ENCODE results near the gene DAPK1.
A peak's percentile ranks its signal among the peaks of the same experiment; 100 is the strongest.

The DAPK1 gene

GRCh38 chr9:87653941-87654340 is 156.3 kb downstream of the DAPK1 start:
- no peak for DNase-seq

DNA sequence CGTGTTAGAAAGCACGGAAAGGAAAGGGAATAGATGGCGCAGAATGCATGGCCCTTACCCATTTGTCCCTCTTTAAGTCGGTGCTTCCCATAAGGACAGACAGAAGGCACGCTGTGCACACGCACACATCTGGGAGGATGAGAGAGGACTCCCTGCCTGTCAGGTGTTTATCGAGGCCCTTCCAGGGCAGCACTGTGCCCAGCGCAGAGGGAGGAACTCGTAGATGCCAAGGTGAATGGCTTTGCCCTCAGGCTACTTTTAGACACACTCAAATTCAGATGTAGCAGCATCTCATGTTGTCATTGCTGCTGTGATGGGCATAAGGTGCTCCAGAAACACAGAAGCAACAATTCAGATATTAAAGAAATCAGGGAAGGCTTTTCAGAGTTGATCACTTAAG is 158.1 kb downstream of the DAPK1 start:
- DNase-seq: no peak

DNA sequence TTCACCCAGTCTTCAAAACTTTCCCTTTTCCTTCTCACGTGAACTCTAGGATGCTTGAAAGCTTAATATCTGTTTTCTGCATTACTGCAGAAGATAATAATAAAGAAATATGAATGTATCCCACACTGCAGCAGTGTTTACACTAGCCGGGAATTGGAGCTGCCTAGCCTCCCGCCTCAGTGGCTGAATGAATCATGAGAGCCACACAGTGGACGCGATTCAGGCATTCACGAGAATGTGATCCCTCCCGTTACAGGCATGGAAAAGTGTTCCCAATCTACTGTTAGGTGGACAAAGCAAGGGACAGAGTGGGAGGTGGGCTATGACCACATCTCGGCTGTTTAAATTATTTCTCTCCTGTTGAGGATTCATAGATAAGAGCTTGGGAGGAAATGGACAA is 158.8 kb downstream of the DAPK1 start:
- no peak for DNase-seq

DNA sequence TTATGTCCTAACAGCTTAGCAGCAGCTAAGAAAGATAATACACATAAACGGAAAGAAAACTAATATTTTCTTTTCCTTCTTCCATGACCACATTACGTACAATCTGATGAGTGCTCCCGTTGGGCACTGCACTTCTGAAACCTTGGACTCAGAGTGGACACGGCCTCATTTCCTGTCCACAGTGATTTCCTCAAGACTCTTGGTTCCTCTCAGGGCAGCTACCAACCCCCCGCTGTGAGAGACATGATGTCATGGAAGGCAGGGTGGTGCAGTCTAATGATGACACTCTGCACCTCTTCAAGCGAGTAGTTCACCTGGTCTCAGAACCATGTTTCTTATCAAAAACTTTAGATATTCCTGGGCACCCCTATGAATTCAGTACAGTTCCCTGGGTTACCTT is 159.5 kb downstream of the DAPK1 start:
- no peak for DNase-seq

GRCh38 chr9:87657893-87658292 is 160.2 kb downstream of the DAPK1 start:
- no peak for DNase-seq

DNA sequence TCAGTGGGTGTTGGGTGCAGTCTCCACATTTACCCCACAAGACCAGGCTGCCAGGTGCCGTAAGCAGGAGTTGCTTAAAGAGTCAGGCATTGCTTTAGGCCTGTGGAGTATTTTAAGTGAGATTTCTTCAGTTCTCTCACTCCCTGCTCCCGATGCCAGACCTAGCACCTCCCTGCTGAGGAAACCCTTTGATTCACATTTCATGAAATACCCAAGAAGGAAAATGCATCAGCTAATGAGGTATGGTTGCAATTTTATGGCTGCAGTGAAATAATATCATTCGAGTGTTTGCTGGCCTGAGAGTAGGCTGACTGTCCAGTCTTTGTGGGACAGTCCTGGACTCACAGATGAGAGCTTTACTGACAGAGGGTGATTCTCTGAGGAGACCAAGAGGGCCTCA is 160.8 kb downstream of the DAPK1 start:
- DNase-seq: no peak

DNA sequence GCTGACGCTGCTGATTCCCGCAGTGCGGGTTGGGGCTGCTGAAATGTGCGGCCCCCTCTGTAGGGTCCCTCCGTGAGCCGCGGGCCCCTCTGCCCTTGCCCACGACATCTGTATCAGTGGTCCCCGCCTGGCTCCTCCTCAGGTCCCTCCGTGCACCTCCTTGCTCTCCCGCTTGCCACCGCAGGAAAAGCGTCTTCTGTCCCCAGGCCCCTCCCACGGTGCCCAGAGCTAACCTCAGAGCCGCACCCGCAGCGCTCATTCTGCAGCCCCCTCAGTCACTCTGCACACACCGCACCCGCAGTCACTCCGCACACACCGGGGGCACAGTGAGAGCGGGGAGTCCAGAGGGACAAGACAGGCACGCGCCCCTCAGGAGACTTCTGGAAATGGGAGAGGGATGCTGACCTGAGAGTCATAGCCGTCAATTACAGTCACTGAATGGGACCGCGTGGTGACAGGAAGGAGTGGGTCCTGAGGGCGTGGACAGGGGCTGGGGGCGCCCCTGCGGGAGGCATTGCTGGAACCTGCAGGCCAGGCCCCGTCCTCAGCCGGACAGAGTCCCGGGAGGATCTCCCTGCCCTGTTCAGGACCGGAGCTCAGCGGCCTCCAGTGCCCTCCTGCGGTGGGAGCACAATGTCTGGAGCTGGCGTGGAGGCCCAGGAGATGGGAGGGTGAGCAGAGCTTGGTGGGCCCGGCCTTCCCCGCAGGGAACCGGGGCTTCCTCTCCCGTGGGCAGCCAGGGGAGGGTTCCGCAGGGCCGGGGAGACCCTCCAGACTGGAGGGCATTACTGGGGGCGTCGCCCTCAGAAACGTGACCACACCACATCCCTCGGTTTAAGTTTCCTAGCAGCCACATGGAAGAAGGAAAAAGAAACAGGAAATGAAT is 162.1 kb downstream of the DAPK1 start:
- DNase-seq: no peak

- no peak for DNase-seq
Observed at GRCh38 chr9:87661241-87661640, 163.6 kb downstream of the DAPK1 start.

DNA sequence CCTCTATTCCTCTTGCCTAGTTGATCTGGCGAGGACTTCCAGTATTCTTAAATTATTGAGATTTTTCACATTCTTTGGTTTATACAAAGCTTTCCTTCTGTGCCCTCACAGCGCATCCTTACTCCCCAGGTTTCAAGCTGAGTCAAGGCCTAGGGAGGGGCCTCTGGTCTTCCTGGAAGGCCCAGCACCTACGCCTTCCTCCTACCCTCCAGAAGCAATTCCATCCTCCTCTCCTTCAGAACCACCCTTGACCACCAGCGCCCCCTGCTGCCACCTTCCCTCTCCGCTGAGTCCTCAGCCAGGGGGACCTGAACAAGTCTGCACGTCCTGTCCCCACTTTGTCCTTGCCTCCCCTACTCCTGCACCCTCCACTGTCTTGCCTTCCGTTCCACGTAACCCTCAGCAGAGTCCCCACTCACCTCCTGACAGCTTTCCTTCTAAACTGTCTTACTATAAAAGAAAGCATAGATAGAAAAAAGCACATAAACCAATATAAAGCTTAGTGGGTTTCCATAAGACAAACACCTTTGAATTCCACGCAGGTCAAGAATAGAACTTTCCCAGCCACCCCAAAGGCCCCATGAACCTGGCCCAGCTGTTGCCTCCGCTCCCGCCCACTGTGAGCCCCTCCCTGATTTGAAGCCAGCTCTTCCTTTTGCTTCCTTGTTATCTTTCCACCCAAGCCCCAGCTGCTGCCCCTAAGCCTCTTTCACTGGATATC is 165.3 kb downstream of the DAPK1 start:
- DNase-seq: peak; percentile 15

GRCh38 chr9:87663556-87663955 is 165.9 kb downstream of the DAPK1 start:
- no peak for DNase-seq

GRCh38 chr9:87664153-87665060 is 166.7 kb downstream of the DAPK1 start:
- DNase-seq: no peak

DNA sequence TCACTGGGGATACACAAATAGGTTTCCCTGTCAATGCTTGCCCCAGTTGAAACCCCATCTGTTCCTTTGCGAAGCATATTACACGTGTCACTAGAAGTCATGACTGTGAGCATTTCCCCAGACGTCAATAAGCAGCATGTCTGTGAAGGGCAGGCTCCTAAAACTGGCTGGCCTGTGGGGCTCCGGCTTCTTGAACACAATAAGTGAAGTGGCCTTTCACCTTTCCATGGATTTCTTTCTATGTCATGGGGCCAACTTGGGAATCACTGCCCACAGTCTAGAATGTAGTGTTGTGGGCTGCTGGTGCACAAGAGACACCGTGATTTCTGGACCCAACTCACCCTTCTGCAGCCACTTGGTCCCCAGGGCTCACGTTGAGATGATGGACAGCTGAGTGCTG is 167.8 kb downstream of the DAPK1 start:
- no peak for DNase-seq

- DNase-seq: no peak
Observed at GRCh38 chr9:87667164-87667738, 169.6 kb downstream of the DAPK1 start.

- no peak for DNase-seq
Observed at GRCh38 chr9:87668222-87668621, 170.6 kb downstream of the DAPK1 start.

DNA sequence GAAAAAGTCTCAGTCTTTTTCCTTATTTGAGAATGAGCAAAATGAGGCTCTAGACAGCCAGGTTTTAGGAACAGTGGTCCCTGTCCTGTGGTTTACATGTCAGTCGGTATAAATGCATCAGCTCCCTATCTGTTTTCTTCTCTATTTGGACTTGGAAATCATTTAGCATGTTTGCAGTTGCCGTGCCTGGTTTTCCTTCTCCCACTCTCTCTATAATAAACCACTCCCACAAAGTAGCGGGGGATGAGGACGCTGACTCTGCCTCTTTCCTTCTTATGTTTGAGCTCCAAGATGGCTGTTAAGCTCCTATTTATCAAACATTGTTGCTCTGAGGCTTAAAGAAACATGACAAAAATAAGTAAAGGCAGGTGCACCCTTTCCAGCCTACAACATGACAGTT is 171.1 kb downstream of the DAPK1 start:
- DNase-seq: no peak

DNA sequence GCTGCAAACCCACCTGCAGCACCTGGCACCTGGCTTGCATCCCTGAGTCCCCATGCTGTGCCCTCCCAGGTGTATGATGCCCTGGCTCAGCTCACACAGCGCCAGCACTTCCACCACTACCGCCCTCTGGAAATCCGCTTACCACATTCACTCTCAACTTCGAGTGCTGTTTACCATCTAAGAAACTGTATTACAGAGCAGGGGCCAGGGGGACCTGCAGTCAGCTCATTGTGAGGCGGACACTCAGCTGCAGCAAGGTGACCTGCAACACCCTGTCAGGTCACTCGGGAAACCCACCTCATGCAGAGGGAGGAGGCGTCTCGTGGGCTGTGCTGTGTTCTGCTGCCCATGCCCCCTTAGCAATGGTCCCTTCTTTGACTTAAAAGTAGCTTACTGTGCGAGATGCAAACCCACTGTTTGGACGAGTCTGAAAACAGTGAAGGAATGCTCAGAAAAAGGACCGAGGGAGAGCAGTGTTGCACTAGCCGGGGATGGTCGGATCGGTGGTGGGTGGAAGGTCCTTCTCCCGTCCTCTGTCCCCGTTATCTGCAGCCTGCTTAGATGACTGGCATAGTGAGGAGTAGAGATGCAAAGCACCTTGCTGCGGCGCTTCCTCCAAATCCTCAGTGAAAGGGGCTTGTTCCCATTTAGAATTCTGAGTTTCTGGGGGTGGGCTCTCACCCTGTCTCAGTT is 173.1 kb downstream of the DAPK1 start:
- DNase-seq: no peak

DNA sequence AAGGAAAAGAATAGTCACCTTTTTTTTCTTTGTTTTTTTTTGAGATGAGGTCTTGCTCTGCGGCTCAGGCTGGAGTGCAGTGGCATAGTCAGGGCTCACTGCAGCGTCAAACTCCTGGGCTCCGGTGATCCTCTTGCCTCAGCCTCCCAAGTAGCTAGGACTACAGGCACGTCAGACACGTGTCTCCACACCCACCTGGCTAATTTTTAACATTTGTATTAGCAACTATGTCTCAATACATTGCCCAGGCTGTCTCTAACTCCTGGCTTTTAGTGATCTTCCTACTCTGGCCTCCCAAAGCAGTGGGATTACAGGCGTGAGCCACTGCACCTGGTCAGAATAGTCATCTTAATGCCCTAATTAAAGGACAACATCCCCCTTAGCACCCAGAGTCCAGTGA is 173.8 kb downstream of the DAPK1 start:
- DNase-seq: no peak

DNA sequence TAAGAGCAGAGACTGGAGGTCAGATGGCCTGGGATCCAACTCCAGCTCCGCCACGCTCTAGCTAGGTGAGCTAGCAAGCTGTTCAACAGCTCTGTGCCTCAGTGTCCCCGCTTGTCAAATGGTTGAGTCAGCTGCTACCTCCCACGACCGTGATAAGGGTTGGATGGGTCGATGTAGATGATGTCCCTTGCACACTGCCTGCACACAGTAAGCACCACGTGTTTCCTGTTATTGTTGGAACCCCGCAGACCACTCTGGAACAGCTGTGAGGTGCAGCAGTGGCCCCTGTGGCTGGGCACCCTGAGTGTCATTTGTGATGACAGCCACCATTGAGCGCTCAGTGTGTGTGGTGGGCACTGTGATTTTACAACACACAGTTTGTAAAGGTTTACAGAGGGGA is 174.3 kb downstream of the DAPK1 start:
- DNase-seq: no peak

- no peak for DNase-seq
Observed at GRCh38 chr9:87672586-87672985, 174.9 kb downstream of the DAPK1 start.

DNA sequence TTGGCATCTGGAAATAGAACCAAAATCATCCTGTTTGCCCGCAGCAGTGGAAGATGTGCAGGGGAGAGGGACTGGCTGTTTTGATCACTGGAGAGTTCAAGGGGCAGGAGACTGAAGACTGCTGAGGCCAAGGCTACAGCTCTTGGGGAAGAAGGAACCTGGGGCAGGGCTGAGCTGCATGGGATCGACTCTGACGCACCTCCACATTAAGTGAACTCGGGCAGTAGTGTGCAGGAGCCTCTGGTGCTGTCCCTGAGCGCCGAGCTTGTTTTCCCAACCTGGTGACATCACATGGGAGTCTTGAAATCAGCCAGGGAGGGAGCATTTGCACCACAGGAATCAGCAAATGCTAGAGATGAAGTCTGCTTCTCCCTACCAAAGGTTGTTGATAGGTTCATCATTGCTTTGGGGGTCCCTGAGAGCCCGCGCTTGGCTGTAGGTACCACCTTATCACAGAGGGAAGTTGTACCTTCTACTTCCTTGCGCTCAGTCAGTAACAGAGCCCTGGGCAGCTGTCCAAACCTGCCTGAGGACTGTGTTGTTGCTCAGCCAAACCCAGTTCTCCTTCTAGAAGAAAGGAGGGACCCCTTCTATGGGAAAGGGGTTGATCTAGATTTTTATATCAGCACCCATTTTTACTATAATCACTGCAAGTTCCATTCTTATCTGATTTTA is 175.9 kb downstream of the DAPK1 start:
- DNase-seq: no peak

DNA sequence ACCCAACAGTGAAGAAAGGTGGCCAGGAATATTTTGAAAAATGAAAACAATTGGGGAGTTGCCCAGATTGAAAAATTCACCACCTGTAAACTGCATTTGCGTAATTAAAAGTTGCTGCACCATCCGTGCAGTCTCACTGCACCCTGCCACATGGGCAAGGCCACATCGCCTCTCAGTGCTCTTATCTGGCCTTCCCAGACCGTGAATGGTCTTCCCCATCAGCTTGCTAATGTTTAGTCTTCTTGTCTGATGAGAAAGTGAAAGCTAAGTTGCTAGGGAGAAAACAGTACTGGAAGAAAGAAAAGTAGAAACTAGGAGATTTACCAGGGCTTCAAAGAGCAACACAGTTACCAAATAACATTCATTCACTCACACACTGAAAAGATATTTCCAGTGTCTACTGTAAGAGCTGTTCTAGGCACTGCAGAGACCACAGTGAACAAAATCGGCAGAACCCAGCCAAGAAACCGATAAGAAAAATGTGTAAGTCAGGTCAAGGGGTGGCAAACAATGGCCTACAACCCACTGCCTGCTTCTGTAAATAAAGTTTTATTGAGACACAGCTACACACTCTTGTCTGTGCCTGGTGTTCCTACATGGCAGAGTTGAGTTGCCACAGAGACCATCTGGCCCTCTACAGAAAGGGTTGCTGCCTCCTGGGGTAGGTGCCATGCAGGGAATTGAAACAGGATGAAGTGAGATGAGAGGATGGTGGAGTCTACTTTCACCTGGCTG is 177.1 kb downstream of the DAPK1 start:
- DNase-seq: no peak

All from CD4-positive, alpha-beta T cell treated with Interleukin-10 for 1 hour (primary cell).